Suprapubic skin (tissue), 4 donors: ENCODE results near the gene NAT8L. TPM values are rescaled to one million over a fixed set of nuclear protein-coding genes. Genes with fewer than 3 reads are reported as not detected.

Experiments
- DNase-seq, 2 donors: peaks; one replicate each; pipeline ENCODE4 v3.0.0-alpha.2; 2019; ENCODE audit warnings: low spot score in 2 of 2
- H3K27ac ChIP-seq: fragments of 200-600 bp; sonication (generic); one replicate; pipeline ENCODE4 v1.5.1; 2019
- H3K27me3 ChIP-seq: fragments of 200-600 bp; sonication (generic); one replicate; pipeline ENCODE4 v1.5.1; 2019
- H3K36me3 ChIP-seq: fragments of 200-600 bp; sonication (generic); one replicate; pipeline ENCODE4 v1.5.1; 2019
- H3K4me1 ChIP-seq: fragments of 200-600 bp; sonication (generic); one replicate; pipeline ENCODE4 v1.5.1; 2019
- H3K4me3 ChIP-seq: fragments of 200-600 bp; sonication (generic); one replicate; pipeline ENCODE4 v1.5.1; 2019; ENCODE audit warnings: mild to moderate bottlenecking
- H3K9me3 ChIP-seq: fragments of 200-600 bp; sonication (generic); one replicate; pipeline ENCODE4 v1.5.1; 2019
- CTCF ChIP-seq, 2 donors: fragments of 200-600 bp in 1 of 2; fragments of 450-650 bp in 1 of 2; sonication (generic) in 1 of 2; IDR thresholded peaks; one replicate each; pipeline ENCODE4 v1.5.1; 2016 to 2019; ENCODE audit warnings: antibody characterized with exemption in 2 of 2, mild to moderate bottlenecking in 1 of 2, moderate library complexity in 1 of 2
- EP300 ChIP-seq: sonication (generic); formaldehyde crosslinking; IDR thresholded peaks from one replicate; pipeline ENCODE4 v1.6.1; 2017; ENCODE audit warnings: antibody characterized with exemption
- POLR2A ChIP-seq, 2 donors: fragments of 450-650 bp; IDR thresholded peaks; one replicate each; pipeline ENCODE4 v1.6.1; 2017; ENCODE audit warnings: antibody characterized with exemption in 2 of 2, mild to moderate bottlenecking in 2 of 2, moderate library complexity in 2 of 2
- POLR2AphosphoS5 ChIP-seq, 3 donors: sonication (generic); formaldehyde crosslinking; IDR thresholded peaks; one replicate each; pipeline ENCODE4 v1.6.1; 2017; ENCODE audit warnings: antibody characterized with exemption in 3 of 3
- WGBS: methylation state at CpG from one replicate; pipeline ENCODE4 v1.1.5; 2018; 5-methylcytosine and 5-hydroxymethylcytosine counted together
- total RNA-seq, 4 donors: library from RNA; depleted of rRNA; stranded (reverse); fragments of >200 nt; gene quantifications; one replicate each; pipeline ENCODE4 v1.1.0, GENCODE V29; 2016

The NAT8L gene
- total RNA-seq, 4 donors from 2014 or later: 1.0 to 2.8 (median 1.6) TPM

DNA sequence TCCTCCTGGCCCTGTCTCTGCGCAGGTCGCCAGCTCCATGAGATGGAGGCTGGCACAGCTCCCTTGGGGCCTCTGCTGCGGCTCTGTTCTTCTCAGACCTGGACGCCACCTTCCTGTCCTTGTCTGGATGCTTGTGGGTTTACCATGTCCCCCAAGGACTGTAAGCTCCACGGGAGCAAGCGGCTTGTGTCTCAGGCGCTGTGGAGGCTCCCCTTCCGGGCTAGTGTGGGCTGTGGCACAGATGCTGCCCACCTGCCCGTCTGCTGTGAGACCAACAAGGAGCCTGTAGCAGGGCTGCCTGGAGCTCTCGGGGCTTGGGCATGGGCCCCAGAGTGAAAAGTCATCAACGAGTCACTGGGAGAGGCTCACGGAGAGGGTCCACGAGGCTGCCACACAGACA lies 25.2 kb downstream of the NAT8L start:
- TF ChIP-seq EP300 (no peak), POLR2AphosphoS5 (IDR thresholded peaks at IDR 0.05) (no peak), CTCF (IDR thresholded peaks at IDR 0.05) (no peak), POLR2A (IDR thresholded peaks at IDR 0.05) (no peak)
- no peak overlapping the region for H3K4me3 ChIP-seq
- no peaks in the 10 kb centered on the region for H3K9me3 ChIP-seq
- DNase-seq: peak; percentile 41 to 53
- no peaks in the 10 kb centered on the region for H3K4me1 ChIP-seq
- WGBS: 96% methylated on average over 9 of the region's 13 CpGs
- H3K27ac ChIP-seq: no peak overlapping the region
- H3K27me3 ChIP-seq: no peaks in the 10 kb centered on the region
- no peaks in the 10 kb centered on the region for H3K36me3 ChIP-seq

- H3K4me1 ChIP-seq: no peaks in the 10 kb centered on the region
- 92% methylated on average over 8 of the region's 8 CpGs for WGBS
- no peak overlapping the region for H3K4me3 ChIP-seq
- no peaks in the 10 kb centered on the region for H3K36me3 ChIP-seq
- peak in 1 of 2 donors; percentile 30 for DNase-seq
- H3K27me3 ChIP-seq: no peaks in the 10 kb centered on the region
- no peak for TF ChIP-seq EP300
- TF ChIP-seq POLR2AphosphoS5 (IDR thresholded peaks at IDR 0.05): no peak
- TF ChIP-seq CTCF (IDR thresholded peaks at IDR 0.05): no peak
- TF ChIP-seq POLR2A (IDR thresholded peaks at IDR 0.05): no peak
- no peak overlapping the region for H3K27ac ChIP-seq
- H3K9me3 ChIP-seq: no peaks in the 10 kb centered on the region
Measured at GRCh38 chr4:2085496-2085901, 26.4 kb downstream of the NAT8L start.

GRCh38 chr4:2087170-2087569 lies 28.0 kb downstream of the NAT8L start:
- TF ChIP-seq CTCF (IDR thresholded peaks at IDR 0.05) (no peak), POLR2A (IDR thresholded peaks at IDR 0.05) (no peak), POLR2AphosphoS5 (IDR thresholded peaks at IDR 0.05) (no peak), EP300 (no peak)
- no peaks in the 10 kb centered on the region for H3K4me1 ChIP-seq
- no peak overlapping the region for H3K4me3 ChIP-seq
- H3K27me3 ChIP-seq: no peaks in the 10 kb centered on the region
- H3K27ac ChIP-seq: no peak overlapping the region
- no peaks in the 10 kb centered on the region for H3K36me3 ChIP-seq
- H3K9me3 ChIP-seq: no peaks in the 10 kb centered on the region
- DNase-seq: no peak

- 84% methylated on average over 1 of the region's 1 CpG for WGBS
- Histone ChIP-seq H3K4me3 (no peak overlapping the region), H3K9me3 (no peaks in the 10 kb centered on the region), H3K4me1 (no peaks in the 10 kb centered on the region), H3K27ac (no peak overlapping the region), H3K36me3 (no peaks in the 10 kb centered on the region), H3K27me3 (no peaks in the 10 kb centered on the region)
- no peak for DNase-seq
- TF ChIP-seq CTCF (IDR thresholded peaks at IDR 0.05): no peak
- no peak for TF ChIP-seq POLR2AphosphoS5 (IDR thresholded peaks at IDR 0.05)
- no peak for TF ChIP-seq EP300
- no peak for TF ChIP-seq POLR2A (IDR thresholded peaks at IDR 0.05)
Measured at GRCh38 chr4:2089222-2089621, 30.1 kb downstream of the NAT8L start.

GRCh38 chr4:2090642-2091041 lies 31.5 kb downstream of the NAT8L start:
- Histone ChIP-seq H3K4me1 (no peaks in the 10 kb centered on the region), H3K27ac (no peak overlapping the region), H3K36me3 (no peaks in the 10 kb centered on the region), H3K27me3 (no peaks in the 10 kb centered on the region), H3K9me3 (no peaks in the 10 kb centered on the region), H3K4me3 (no peak overlapping the region)
- WGBS: 100% methylated on average over 1 of the region's 1 CpG
- DNase-seq: no peak
- TF ChIP-seq POLR2A (IDR thresholded peaks at IDR 0.05) (no peak), EP300 (no peak), CTCF (IDR thresholded peaks at IDR 0.05) (no peak), POLR2AphosphoS5 (IDR thresholded peaks at IDR 0.05) (no peak)
